ENCODE measurements around the gene SH3PXD2A.
A peak's percentile ranks its signal among the peaks of the same experiment; 100 is the strongest.

DNA sequence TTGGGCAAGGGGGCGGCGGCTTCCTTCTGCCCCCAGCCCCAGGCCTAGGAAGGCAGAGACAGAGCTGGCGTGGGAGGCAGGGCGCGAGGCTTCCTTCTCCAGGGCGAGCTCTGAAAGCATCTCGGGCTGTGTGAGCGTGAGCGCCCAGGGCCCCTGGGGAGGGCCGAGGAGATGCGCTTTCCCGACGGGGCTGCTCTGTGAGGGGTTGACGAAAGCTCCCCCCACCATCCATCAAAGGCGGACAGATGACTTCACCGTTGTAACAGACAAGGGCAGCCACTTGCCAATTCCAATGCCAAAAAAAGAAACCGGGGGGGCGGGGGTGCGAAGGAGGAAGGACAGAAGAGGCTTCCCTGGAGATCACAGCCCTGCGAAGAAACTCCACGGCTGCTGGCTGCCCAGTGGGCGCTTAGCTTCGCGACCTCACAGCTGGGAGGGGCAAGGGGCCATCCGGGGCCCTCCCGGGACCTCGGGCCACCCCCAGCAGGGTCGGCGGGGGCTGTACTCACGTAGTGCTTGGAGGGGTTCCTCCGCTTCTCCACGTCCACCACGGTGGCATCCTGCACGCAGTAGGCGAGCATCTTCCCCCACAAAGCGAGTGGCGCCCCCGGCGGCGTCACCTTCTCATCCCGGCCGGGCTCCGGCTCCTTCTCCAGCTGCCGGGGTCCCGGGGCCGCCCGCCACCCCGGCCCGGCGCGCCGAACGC lies 537 bp downstream of the SH3PXD2A start:
- TF ChIP-seq, protein P1, sequence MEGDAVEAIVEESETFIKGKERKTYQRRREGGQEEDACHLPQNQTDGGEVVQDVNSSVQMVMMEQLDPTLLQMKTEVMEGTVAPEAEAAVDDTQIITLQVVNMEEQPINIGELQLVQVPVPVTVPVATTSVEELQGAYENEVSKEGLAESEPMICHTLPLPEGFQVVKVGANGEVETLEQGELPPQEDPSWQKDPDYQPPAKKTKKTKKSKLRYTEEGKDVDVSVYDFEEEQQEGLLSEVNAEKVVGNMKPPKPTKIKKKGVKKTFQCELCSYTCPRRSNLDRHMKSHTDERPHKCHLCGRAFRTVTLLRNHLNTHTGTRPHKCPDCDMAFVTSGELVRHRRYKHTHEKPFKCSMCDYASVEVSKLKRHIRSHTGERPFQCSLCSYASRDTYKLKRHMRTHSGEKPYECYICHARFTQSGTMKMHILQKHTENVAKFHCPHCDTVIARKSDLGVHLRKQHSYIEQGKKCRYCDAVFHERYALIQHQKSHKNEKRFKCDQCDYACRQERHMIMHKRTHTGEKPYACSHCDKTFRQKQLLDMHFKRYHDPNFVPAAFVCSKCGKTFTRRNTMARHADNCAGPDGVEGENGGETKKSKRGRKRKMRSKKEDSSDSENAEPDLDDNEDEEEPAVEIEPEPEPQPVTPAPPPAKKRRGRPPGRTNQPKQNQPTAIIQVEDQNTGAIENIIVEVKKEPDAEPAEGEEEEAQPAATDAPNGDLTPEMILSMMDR (conservative IDR thresholded peaks at IDR 0.05 in 1 of 2, IDR thresholded peaks at IDR 0.05 in 1 of 2; ENCODE audit: extremely low read depth in 1 of 2, insufficient read depth in 1 of 2, low read depth in 1 of 2, low read length in 2 of 2): peak in 1 of 2 donors; percentile 15
- TF ChIP-seq EZH2 (IDR thresholded peaks at IDR 0.05; ENCODE audit: borderline replicate concordance, low read length): no peak

Measured in mammary epithelial cell (primary cell).